ENCODE data around the gene ARSK.

DNA sequence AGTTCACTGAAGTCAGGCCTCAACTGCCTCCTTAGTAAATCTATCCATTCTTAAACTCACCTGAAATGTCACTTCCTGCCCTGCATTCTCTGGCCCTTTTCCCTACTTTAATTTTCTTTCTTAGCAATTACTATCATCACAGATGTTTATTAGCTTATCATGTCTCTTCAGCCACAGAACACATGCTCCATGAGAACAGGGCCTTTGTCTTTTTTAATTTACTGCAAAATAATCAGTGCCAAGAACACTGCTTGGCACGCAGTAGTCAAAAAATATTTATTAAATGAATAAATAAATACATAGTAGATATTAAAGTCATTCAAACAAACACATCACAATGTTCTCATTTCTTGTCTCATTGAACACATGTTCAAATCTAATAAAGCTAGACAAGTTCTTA, 46.4 kb upstream of the ARSK start:
- TF ChIP-seq, protein P1, sequence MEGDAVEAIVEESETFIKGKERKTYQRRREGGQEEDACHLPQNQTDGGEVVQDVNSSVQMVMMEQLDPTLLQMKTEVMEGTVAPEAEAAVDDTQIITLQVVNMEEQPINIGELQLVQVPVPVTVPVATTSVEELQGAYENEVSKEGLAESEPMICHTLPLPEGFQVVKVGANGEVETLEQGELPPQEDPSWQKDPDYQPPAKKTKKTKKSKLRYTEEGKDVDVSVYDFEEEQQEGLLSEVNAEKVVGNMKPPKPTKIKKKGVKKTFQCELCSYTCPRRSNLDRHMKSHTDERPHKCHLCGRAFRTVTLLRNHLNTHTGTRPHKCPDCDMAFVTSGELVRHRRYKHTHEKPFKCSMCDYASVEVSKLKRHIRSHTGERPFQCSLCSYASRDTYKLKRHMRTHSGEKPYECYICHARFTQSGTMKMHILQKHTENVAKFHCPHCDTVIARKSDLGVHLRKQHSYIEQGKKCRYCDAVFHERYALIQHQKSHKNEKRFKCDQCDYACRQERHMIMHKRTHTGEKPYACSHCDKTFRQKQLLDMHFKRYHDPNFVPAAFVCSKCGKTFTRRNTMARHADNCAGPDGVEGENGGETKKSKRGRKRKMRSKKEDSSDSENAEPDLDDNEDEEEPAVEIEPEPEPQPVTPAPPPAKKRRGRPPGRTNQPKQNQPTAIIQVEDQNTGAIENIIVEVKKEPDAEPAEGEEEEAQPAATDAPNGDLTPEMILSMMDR (IDR thresholded peaks at IDR 0.05; ENCODE audit: low read length), result no peak
- no peak for TF ChIP-seq EZH2 (IDR thresholded peaks at IDR 0.05; ENCODE audit: borderline replicate concordance, low read length)

Data from OCI-LY1 (cell line).